Measurements from ENCODE around the gene AFAP1. TPM values are rescaled to one million over a fixed set of nuclear protein-coding genes. Genes with fewer than 3 reads are reported as not detected.

Gene AFAP1
- total RNA-seq, 1 donor from 2014 or later, result 6.8 TPM

- DNase-seq (ENCODE audit: low read depth), result no peak
- Histone ChIP-seq H3K27me3 (ENCODE audit: control insufficient read depth, insufficient read depth, low read length) (no peaks in the 10 kb centered on the region), H3K4me3 (ENCODE audit: low read depth, low read length) (no peak overlapping the region), H3K36me3 (ENCODE audit: control insufficient read depth, insufficient read depth, low read length) (no peaks in the 10 kb centered on the region)
- FAIRE-seq, result no peak
- TF ChIP-seq CTCF (IDR thresholded peaks at IDR 0.05; ENCODE audit: insufficient read depth, low read length, severe bottlenecking), result no peak
Measured at GRCh38 chr4:7711307-7711963, 228.2 kb downstream of the AFAP1 start.

- no peak for DNase-seq (ENCODE audit: low read depth)
- no peaks in the 10 kb centered on the region for H3K27me3 ChIP-seq (ENCODE audit: control insufficient read depth, insufficient read depth, low read length)
- no peak for FAIRE-seq
- no peaks in the 10 kb centered on the region for H3K36me3 ChIP-seq (ENCODE audit: control insufficient read depth, insufficient read depth, low read length)
- H3K4me3 ChIP-seq (ENCODE audit: low read depth, low read length), result no peak overlapping the region
- TF ChIP-seq CTCF (IDR thresholded peaks at IDR 0.05; ENCODE audit: insufficient read depth, low read length, severe bottlenecking), result no peak
Measured at GRCh38 chr4:7710576-7711306, 228.9 kb downstream of the AFAP1 start.

GRCh38 chr4:7710126-7710525, 229.5 kb downstream of the AFAP1 start:
- FAIRE-seq (no peak), DNase-seq (ENCODE audit: low read depth) (no peak)
- H3K36me3 ChIP-seq (ENCODE audit: control insufficient read depth, insufficient read depth, low read length), result no peaks in the 10 kb centered on the region
- H3K27me3 ChIP-seq (ENCODE audit: control insufficient read depth, insufficient read depth, low read length), result no peaks in the 10 kb centered on the region
- H3K4me3 ChIP-seq (ENCODE audit: low read depth, low read length), result no peak overlapping the region
- TF ChIP-seq CTCF (IDR thresholded peaks at IDR 0.05; ENCODE audit: insufficient read depth, low read length, severe bottlenecking), result no peak

- Histone ChIP-seq H3K27me3 (ENCODE audit: control insufficient read depth, insufficient read depth, low read length) (no peaks in the 10 kb centered on the region), H3K36me3 (ENCODE audit: control insufficient read depth, insufficient read depth, low read length) (no peaks in the 10 kb centered on the region), H3K4me3 (ENCODE audit: low read depth, low read length) (no peak overlapping the region)
- TF ChIP-seq CTCF (IDR thresholded peaks at IDR 0.05; ENCODE audit: insufficient read depth, low read length, severe bottlenecking), result no peak
- FAIRE-seq (no peak), DNase-seq (ENCODE audit: low read depth) (no peak)
Measured at GRCh38 chr4:7709431-7709830, 230.2 kb downstream of the AFAP1 start.

- DNase-seq (ENCODE audit: low read depth), result no peak
- Histone ChIP-seq H3K36me3 (ENCODE audit: control insufficient read depth, insufficient read depth, low read length) (no peaks in the 10 kb centered on the region), H3K4me3 (ENCODE audit: low read depth, low read length) (no peak overlapping the region), H3K27me3 (ENCODE audit: control insufficient read depth, insufficient read depth, low read length) (no peaks in the 10 kb centered on the region)
- TF ChIP-seq CTCF (IDR thresholded peaks at IDR 0.05; ENCODE audit: insufficient read depth, low read length, severe bottlenecking), result no peak
- FAIRE-seq, result no peak
Measured at GRCh38 chr4:7708981-7709380, 230.7 kb downstream of the AFAP1 start.

Other genes with a start within 250 kb of the AFAP1 start
- 1.1 and 2.8 TPM in 2 replicates for gene ABLIM2, start 219.0 kb upstream of the AFAP1 start, total RNA-seq

Data from bronchial epithelial cell (primary cell).